Suprapubic skin (tissue), 4 donors: ENCODE results near the gene MTMR2. TPM values are rescaled to one million over a fixed set of nuclear protein-coding genes. Genes with fewer than 3 reads are reported as not detected.

Experiments
- DNase-seq, 2 donors: peaks; one replicate each; pipeline ENCODE4 v3.0.0-alpha.2; 2019; ENCODE audit warnings: low spot score in 2 of 2
- H3K27ac ChIP-seq: fragments of 200-600 bp; sonication (generic); one replicate; pipeline ENCODE4 v1.5.1; 2019
- H3K27me3 ChIP-seq: fragments of 200-600 bp; sonication (generic); one replicate; pipeline ENCODE4 v1.5.1; 2019
- H3K36me3 ChIP-seq: fragments of 200-600 bp; sonication (generic); one replicate; pipeline ENCODE4 v1.5.1; 2019
- H3K4me1 ChIP-seq: fragments of 200-600 bp; sonication (generic); one replicate; pipeline ENCODE4 v1.5.1; 2019
- H3K4me3 ChIP-seq: fragments of 200-600 bp; sonication (generic); one replicate; pipeline ENCODE4 v1.5.1; 2019; ENCODE audit warnings: mild to moderate bottlenecking
- H3K9me3 ChIP-seq: fragments of 200-600 bp; sonication (generic); one replicate; pipeline ENCODE4 v1.5.1; 2019
- CTCF ChIP-seq, 2 donors: fragments of 200-600 bp in 1 of 2; fragments of 450-650 bp in 1 of 2; sonication (generic) in 1 of 2; IDR thresholded peaks; one replicate each; pipeline ENCODE4 v1.5.1; 2016 to 2019; ENCODE audit warnings: antibody characterized with exemption in 2 of 2, mild to moderate bottlenecking in 1 of 2, moderate library complexity in 1 of 2
- EP300 ChIP-seq: sonication (generic); formaldehyde crosslinking; IDR thresholded peaks from one replicate; pipeline ENCODE4 v1.6.1; 2017; ENCODE audit warnings: antibody characterized with exemption
- POLR2A ChIP-seq, 2 donors: fragments of 450-650 bp; IDR thresholded peaks; one replicate each; pipeline ENCODE4 v1.6.1; 2017; ENCODE audit warnings: antibody characterized with exemption in 2 of 2, mild to moderate bottlenecking in 2 of 2, moderate library complexity in 2 of 2
- POLR2AphosphoS5 ChIP-seq, 3 donors: sonication (generic); formaldehyde crosslinking; IDR thresholded peaks; one replicate each; pipeline ENCODE4 v1.6.1; 2017; ENCODE audit warnings: antibody characterized with exemption in 3 of 3
- WGBS: methylation state at CpG from one replicate; pipeline ENCODE4 v1.1.5; 2018; 5-methylcytosine and 5-hydroxymethylcytosine counted together
- total RNA-seq, 4 donors: library from RNA; depleted of rRNA; stranded (reverse); fragments of >200 nt; gene quantifications; one replicate each; pipeline ENCODE4 v1.1.0, GENCODE V29; 2016

Gene MTMR2
- total RNA-seq, 4 donors from 2014 or later = 13.4 to 16.4 (median 15.0) TPM

- no peaks in the 10 kb centered on the region for H3K27me3 ChIP-seq
- no peak for DNase-seq
- peaks cover 33% of the 10 kb centered on the region for H3K4me1 ChIP-seq
- no peaks in the 10 kb centered on the region for H3K9me3 ChIP-seq
- H3K36me3 ChIP-seq = no peaks in the 10 kb centered on the region
- H3K27ac ChIP-seq = no peak overlapping the region
- TF ChIP-seq POLR2A (IDR thresholded peaks at IDR 0.05) = no peak
- TF ChIP-seq EP300 = no peak
- TF ChIP-seq POLR2AphosphoS5 (IDR thresholded peaks at IDR 0.05) = no peak
- TF ChIP-seq CTCF (IDR thresholded peaks at IDR 0.05) = no peak
- H3K4me3 ChIP-seq = no peak overlapping the region
- 76% methylated on average over 3 of the region's 3 CpGs for WGBS
Measured at GRCh38 chr11:95919514-95919913, 4.4 kb downstream of the MTMR2 start.

GRCh38 chr11:95918720-95919119 is 5.2 kb downstream of the MTMR2 start:
- H3K27ac ChIP-seq = no peak overlapping the region
- H3K27me3 ChIP-seq = no peaks in the 10 kb centered on the region
- TF ChIP-seq EP300 = no peak
- TF ChIP-seq POLR2AphosphoS5 (IDR thresholded peaks at IDR 0.05) = no peak
- TF ChIP-seq POLR2A (IDR thresholded peaks at IDR 0.05) = no peak
- TF ChIP-seq CTCF (IDR thresholded peaks at IDR 0.05) = no peak
- H3K4me1 ChIP-seq = peaks cover 36% of the 10 kb centered on the region
- no peaks in the 10 kb centered on the region for H3K9me3 ChIP-seq
- WGBS = 90% methylated on average over 3 of the region's 3 CpGs
- no peak overlapping the region for H3K4me3 ChIP-seq
- no peaks in the 10 kb centered on the region for H3K36me3 ChIP-seq
- no peak for DNase-seq

- no peak for DNase-seq
- TF ChIP-seq EP300 = no peak
- TF ChIP-seq POLR2A (IDR thresholded peaks at IDR 0.05) = no peak
- TF ChIP-seq CTCF (IDR thresholded peaks at IDR 0.05) = no peak
- TF ChIP-seq POLR2AphosphoS5 (IDR thresholded peaks at IDR 0.05) = no peak
- Histone ChIP-seq H3K4me3 (no peak overlapping the region), H3K27me3 (no peaks in the 10 kb centered on the region), H3K36me3 (no peaks in the 10 kb centered on the region), H3K27ac (no peak overlapping the region), H3K9me3 (no peaks in the 10 kb centered on the region), H3K4me1 (peaks cover 33% of the 10 kb centered on the region)
- 86% methylated on average over 2 of the region's 2 CpGs for WGBS
Measured at GRCh38 chr11:95918056-95918455, 5.9 kb downstream of the MTMR2 start.

GRCh38 chr11:95917193-95918036 is 6.5 kb downstream of the MTMR2 start:
- DNase-seq = no peak
- Histone ChIP-seq H3K4me3 (no peak overlapping the region), H3K27me3 (no peaks in the 10 kb centered on the region), H3K4me1 (peaks cover 27% of the 10 kb centered on the region), H3K36me3 (no peaks in the 10 kb centered on the region), H3K27ac (no peak overlapping the region), H3K9me3 (no peaks in the 10 kb centered on the region)
- TF ChIP-seq EP300 (no peak), POLR2A (IDR thresholded peaks at IDR 0.05) (no peak), POLR2AphosphoS5 (IDR thresholded peaks at IDR 0.05) (no peak), CTCF (IDR thresholded peaks at IDR 0.05) (no peak)
- 76% methylated on average over 8 of the region's 8 CpGs for WGBS

- Histone ChIP-seq H3K27ac (no peak overlapping the region), H3K36me3 (no peaks in the 10 kb centered on the region), H3K9me3 (no peaks in the 10 kb centered on the region), H3K4me3 (no peak overlapping the region), H3K4me1 (peaks cover 13% of the 10 kb centered on the region), H3K27me3 (no peaks in the 10 kb centered on the region)
- no peak for DNase-seq
- TF ChIP-seq EP300 (no peak), POLR2A (IDR thresholded peaks at IDR 0.05) (no peak), CTCF (IDR thresholded peaks at IDR 0.05) (no peak), POLR2AphosphoS5 (IDR thresholded peaks at IDR 0.05) (no peak)
- WGBS = 93% methylated on average over 2 of the region's 2 CpGs
Measured at GRCh38 chr11:95916049-95916448, 7.9 kb downstream of the MTMR2 start.
